GM12864 (cell line): ENCODE data around the gene GPR108.
"Not testable (repeated sequence)": the region's sequence is repeated elsewhere in the genome, so short reads cannot be mapped to it uniquely, and the experiment has no call there.

Experiments
- DNase-seq: peaks from one replicate; pipeline ENCODE4 v3.0.0-alpha.2; 2011; ENCODE audit warnings: low read depth
- H3K4me3 ChIP-seq: 2 replicates; pipeline ENCODE4 v1.5.1; 2011; ENCODE audit warnings: mild to moderate bottlenecking, low read depth, low read length, control low read depth
- CTCF ChIP-seq: IDR thresholded peaks from 2 replicates; pipeline ENCODE4 v1.5.1; 2011; ENCODE audit warnings: low read depth, mild to moderate bottlenecking, moderate library complexity, low read length, control low read depth, inconsistent platforms; ENCODE audit errors: missing control alignments

Gene GPR108

GRCh38 chr19:6767357-6768235, 30.2 kb upstream of the GPR108 start, which contains the start of gene SH2D3A:
Gene SH2D3A (minus strand): TSS chr19:6767435. CDS start chr19:6763748, 3,687 bp downstream.
- peak; percentile 90 for DNase-seq
- peak within 1 kb of the TSS; percentile 63 for H3K4me3 ChIP-seq
- no peak for TF ChIP-seq CTCF

- no peak for DNase-seq
- H3K4me3 ChIP-seq = peak overlapping the region; percentile 63
- TF ChIP-seq CTCF = no peak
Measured at GRCh38 chr19:6767081-6767356, 29.6 kb upstream of the GPR108 start.

- no peak for DNase-seq
- peak overlapping the region; percentile 63 for H3K4me3 ChIP-seq
- no peak for TF ChIP-seq CTCF
Measured at GRCh38 chr19:6766357-6767080, 29.1 kb upstream of the GPR108 start.

- H3K4me3 ChIP-seq = peak overlapping the region; percentile 63
- no peak for DNase-seq
- TF ChIP-seq CTCF = no peak
Measured at GRCh38 chr19:6765738-6766356, 28.5 kb upstream of the GPR108 start.

- H3K4me3 ChIP-seq, DNase-seq: not testable (repeated sequence)
Measured at GRCh38 chr19:6762253-6762797, 24.9 kb upstream of the GPR108 start.

GRCh38 chr19:6761053-6761676, 23.8 kb upstream of the GPR108 start:
- no peak overlapping the region for H3K4me3 ChIP-seq
- no peak for DNase-seq

More at GRCh38 chr19:6761053-6761676, 23.8 kb upstream of the GPR108 start:
- TF ChIP-seq CTCF = no peak
